K562 (cell line): ENCODE measurements around the gene RGMB. TPM values are rescaled to one million over a fixed set of nuclear protein-coding genes. Genes with fewer than 3 reads are reported as not detected.

ENCODE experiments used
- CUX1 ChIP-seq: fragments of 200-800 bp; sonication (Bioruptor generic); IDR thresholded peaks from 2 replicates; pipeline ENCODE4 v1.6.1; 2016; ENCODE audit warnings: missing genetic modification characterization, missing compliant biosample characterization
- ETV6 ChIP-seq, 3 experiments: fragments of 150-350 bp in 1 of 3; sonication (generic) in 1 of 3; formaldehyde crosslinking in 1 of 3; IDR thresholded peaks; 2 replicates each; pipeline versions ENCODE4 v1.6.1 to v1.8.0; 2014 to 2022; ENCODE audit warnings: borderline replicate concordance in 2 of 3, low read depth in 2 of 3, antibody characterized with exemption in 1 of 3, low read length in 1 of 3, mild to moderate bottlenecking in 1 of 3, missing genetic modification reagents in 1 of 3
- KDM5B ChIP-seq: fragments of 200-600 bp; sonication (generic); IDR thresholded peaks from 2 replicates; pipeline ENCODE4 v1.6.1; 2012; ENCODE audit warnings: low read depth, mild to moderate bottlenecking, moderate library complexity, low read length, control low read depth, inconsistent platforms; ENCODE audit not compliant: insufficient replicate concordance
- MCM3 ChIP-seq: fragments of 450-650 bp; IDR thresholded peaks from 2 replicates; pipeline ENCODE4 v1.6.1; 2016
- NFATC3 ChIP-seq: fragments of 450-650 bp; IDR thresholded peaks from 2 replicates; pipeline ENCODE4 v1.6.1; 2017; ENCODE audit warnings: mild to moderate bottlenecking
- RFX1 ChIP-seq: fragments of 450-650 bp; IDR thresholded peaks from 2 replicates; pipeline ENCODE4 v1.6.1; 2016; ENCODE audit warnings: mild to moderate bottlenecking, moderate library complexity
- SMARCA4 ChIP-seq: fragments of 450-650 bp; IDR thresholded peaks from 2 replicates; pipeline ENCODE4 v1.6.1; 2016
- TBL1XR1 ChIP-seq, 2 experiments: IDR thresholded peaks; 2 replicates each; pipeline ENCODE4 v1.6.1; 2012; ENCODE audit warnings: improper control_type of control experiment in 2 of 2, low read length in 2 of 2, mild to moderate bottlenecking in 1 of 2
- TEAD1 ChIP-seq, 2 experiments: fragments of 450-650 bp in 1 of 2; sonication (generic) in 1 of 2; formaldehyde crosslinking; IDR thresholded peaks; 2 replicates each; pipeline versions ENCODE4 v1.4.0 to v1.8.0; 2020 to 2022; ENCODE audit warnings: mild to moderate bottlenecking in 2 of 2, missing genetic modification reagents in 1 of 2
- XRCC3 ChIP-seq: fragments of 450-650 bp; IDR thresholded peaks from 2 replicates; pipeline ENCODE4 v1.6.1; 2017; ENCODE audit warnings: mild to moderate bottlenecking, moderate library complexity
- ZBTB11 ChIP-seq, 3 experiments: fragments of 200-800 bp in 1 of 3; fragments of 250-450 bp in 1 of 3; fragments of 450-650 bp in 1 of 3; sonication (Bioruptor Pico) in 1 of 3; sonication (Bioruptor generic) in 1 of 3; formaldehyde crosslinking in 1 of 3; IDR thresholded peaks; 2 replicates each; pipeline versions ENCODE4 v1.6.1 to v1.8.0; 2016 to 2022; ENCODE audit warnings: mild to moderate bottlenecking in 2 of 3, missing genetic modification characterization in 2 of 3, missing compliant biosample characterization in 1 of 3, moderate library complexity in 1 of 3
- ZEB2 ChIP-seq: fragments of 450-650 bp; IDR thresholded peaks from 2 replicates; pipeline ENCODE4 v1.6.1; 2016
- ZNF121 ChIP-seq: sonication (generic); formaldehyde crosslinking; conservative IDR thresholded peaks from 2 replicates; pipeline ENCODE4 v1.8.0; 2022; ENCODE audit warnings: missing genetic modification reagents
- polyA plus RNA-seq, 8 experiments: library from polyadenylated mRNA; depleted of rRNA in 4 of 8; stranded (reverse) in 5 of 8; unstranded in 3 of 8; fragments of >200 nt; fragmentation: Nextera tagmentation in 2 of 8; fragmentation: Illumina TruSeq in 1 of 8; extraction: Ambion mirVana in 2 of 8; extraction: Trizol in 1 of 8; gene quantifications; 2 replicates each; pipeline versions ENCODE4 v1.2.1 to v1.2.3, GENCODE V29; 2011 to 2014; ENCODE audit warnings: inconsistent platforms in 1 of 8, missing spikeins in 1 of 8
- total RNA-seq, 7 experiments: library from RNA; depleted of rRNA in 6 of 7; stranded (reverse); fragments of >200 nt in 6 of 7; fragmentation: Illumina TruSeq in 2 of 7; extraction: Trizol in 2 of 7; gene quantifications; 2 replicates each; pipeline versions ENCODE4 v1.2.1 to v1.2.3, GENCODE V29; 2011 to 2021; ENCODE audit warnings: low replicate concordance in 1 of 7
- TF ChIP-seq, protein P1 (sequence below): fragments of 450-650 bp; formaldehyde crosslinking; IDR thresholded peaks from 2 replicates; pipeline ENCODE4 v1.4.0; 2020; ENCODE audit warnings: mild to moderate bottlenecking
- TF ChIP-seq, protein P2 (sequence below): sonication (generic); formaldehyde crosslinking; IDR thresholded peaks from 2 replicates; pipeline ENCODE4 v1.8.1; 2022; ENCODE audit warnings: missing genetic modification reagents

The RGMB gene
- total and polyA plus RNA-seq, 9 of the 15 experiments (the other 6 are each of a cell fraction or from before 2014, with no cell fraction given) = 0.03 to 0.38 TPM; not detected in 7

DNA sequence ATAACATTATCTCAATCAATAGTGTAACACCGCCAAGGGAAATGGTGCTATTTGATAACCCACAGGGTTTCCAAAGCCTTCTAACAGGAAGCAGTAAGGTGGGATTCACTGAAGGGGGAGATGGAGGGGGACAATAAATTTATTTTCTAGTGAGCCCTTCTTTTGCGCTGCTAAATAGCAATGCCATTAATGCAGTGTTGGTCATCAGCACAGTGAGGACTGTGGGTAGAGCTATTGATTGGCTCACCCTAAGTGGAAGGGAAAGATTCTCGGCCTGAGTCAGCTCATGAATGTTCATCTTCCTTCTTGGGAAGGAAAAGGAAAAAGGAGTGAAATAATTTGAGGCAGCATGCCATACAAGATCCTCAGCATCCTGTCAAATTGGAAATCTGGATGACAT, 25.4 kb downstream of the RGMB start (continued):
- TF ChIP-seq TEAD1 (CRISPR knock-in tag; IDR thresholded peaks at IDR 0.05) (no peak), RFX1 (no peak), ZNF121 (CRISPR knock-in tag) (no peak), KDM5B (no peak), MCM3 (no peak), TBL1XR1 (IDR thresholded peaks at IDR 0.05; ENCODE audit: low read length in 2 of 2) (no peak), SMARCA4 (no peak), ETV6 (IDR thresholded peaks at IDR 0.05; ENCODE audit: borderline replicate concordance in 1 of 2, low read depth in 2 of 2, low read length in 1 of 2) (no peak), ETV6 (CRISPR knock-in tag; IDR thresholded peaks at IDR 0.05; ENCODE audit: borderline replicate concordance) (no peak), ZBTB11 (CRISPR knock-in tag; IDR thresholded peaks at IDR 0.05) (no peak), NFATC3 (no peak), ZEB2 (no peak), CUX1 (CRISPR knock-in tag) (no peak), XRCC3 (no peak)
- TF ChIP-seq, protein P1, sequence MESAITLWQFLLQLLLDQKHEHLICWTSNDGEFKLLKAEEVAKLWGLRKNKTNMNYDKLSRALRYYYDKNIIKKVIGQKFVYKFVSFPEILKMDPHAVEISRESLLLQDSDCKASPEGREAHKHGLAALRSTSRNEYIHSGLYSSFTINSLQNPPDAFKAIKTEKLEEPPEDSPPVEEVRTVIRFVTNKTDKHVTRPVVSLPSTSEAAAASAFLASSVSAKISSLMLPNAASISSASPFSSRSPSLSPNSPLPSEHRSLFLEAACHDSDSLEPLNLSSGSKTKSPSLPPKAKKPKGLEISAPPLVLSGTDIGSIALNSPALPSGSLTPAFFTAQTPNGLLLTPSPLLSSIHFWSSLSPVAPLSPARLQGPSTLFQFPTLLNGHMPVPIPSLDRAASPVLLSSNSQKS (CRISPR knock-in tag) = no peak
- TF ChIP-seq, protein P2, sequence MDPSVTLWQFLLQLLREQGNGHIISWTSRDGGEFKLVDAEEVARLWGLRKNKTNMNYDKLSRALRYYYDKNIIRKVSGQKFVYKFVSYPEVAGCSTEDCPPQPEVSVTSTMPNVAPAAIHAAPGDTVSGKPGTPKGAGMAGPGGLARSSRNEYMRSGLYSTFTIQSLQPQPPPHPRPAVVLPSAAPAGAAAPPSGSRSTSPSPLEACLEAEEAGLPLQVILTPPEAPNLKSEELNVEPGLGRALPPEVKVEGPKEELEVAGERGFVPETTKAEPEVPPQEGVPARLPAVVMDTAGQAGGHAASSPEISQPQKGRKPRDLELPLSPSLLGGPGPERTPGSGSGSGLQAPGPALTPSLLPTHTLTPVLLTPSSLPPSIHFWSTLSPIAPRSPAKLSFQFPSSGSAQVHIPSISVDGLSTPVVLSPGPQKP (CRISPR knock-in tag) = no peak
